Stomach smooth muscle (tissue), 2 donors: ENCODE data around the gene COL15A1.
A peak's percentile ranks its signal among the peaks of the same experiment; 100 is the strongest.

Experiments
- H3K27ac ChIP-seq: one replicate; pipeline ENCODE4 v1.7.0; 2013; ENCODE audit warnings: mild to moderate bottlenecking, low read length, inconsistent platforms
- H3K27me3 ChIP-seq, 2 donors: one replicate each; pipeline ENCODE4 v1.7.0; 2013; ENCODE audit warnings: low read length in 2 of 2; ENCODE audit not compliant: insufficient read depth in 2 of 2, control insufficient read depth in 1 of 2
- H3K36me3 ChIP-seq, 2 donors: one replicate each; pipeline ENCODE4 v1.7.0; 2013; ENCODE audit warnings: low read length in 2 of 2; ENCODE audit not compliant: control insufficient read depth in 2 of 2, insufficient read depth in 2 of 2
- H3K4me1 ChIP-seq: one replicate; pipeline ENCODE4 v1.7.0; 2013; ENCODE audit warnings: low read length; ENCODE audit not compliant: control insufficient read depth, insufficient read depth
- H3K4me3 ChIP-seq, 2 donors: one replicate each; pipeline ENCODE4 v1.7.0; 2013; ENCODE audit warnings: low read length in 2 of 2
- H3K9ac ChIP-seq, 2 donors: one replicate each; pipeline ENCODE4 v1.7.0; 2013; ENCODE audit warnings: low read length in 2 of 2, mild to moderate bottlenecking in 1 of 2
- H3K9me3 ChIP-seq, 2 donors: one replicate each; pipeline ENCODE4 v1.7.0; 2013; ENCODE audit warnings: low read length in 2 of 2; ENCODE audit not compliant: control insufficient read depth in 2 of 2
- donor health status: healthy.
- donor health status: Pancreatic carcinoma.

The COL15A1 gene

GRCh38 chr9:98971168-98971914 is 27.6 kb downstream of the COL15A1 start:
- Histone ChIP-seq H3K36me3 (no peaks in the 10 kb centered on the region), H3K4me1 (peaks cover 94% of the 10 kb centered on the region), H3K9ac (peak overlapping the region; percentile 48 to 51), H3K9me3 (no peaks in the 10 kb centered on the region), H3K27ac (peak overlapping the region; percentile 81), H3K4me3 (peak overlapping the region; percentile 21 to 49), H3K27me3 (no peaks in the 10 kb centered on the region)

- H3K9me3 ChIP-seq, result no peaks in the 10 kb centered on the region
- H3K36me3 ChIP-seq, result no peaks in the 10 kb centered on the region
- peaks cover 95% of the 10 kb centered on the region for H3K4me1 ChIP-seq
- peak overlapping the region in 1 of 2 donors; percentile 48 for H3K9ac ChIP-seq
- H3K4me3 ChIP-seq, result no peak overlapping the region
- peak overlapping the region; percentile 81 for H3K27ac ChIP-seq
- H3K27me3 ChIP-seq, result no peaks in the 10 kb centered on the region
Observed at GRCh38 chr9:98971915-98972223, 28.2 kb downstream of the COL15A1 start.

- Histone ChIP-seq H3K27me3 (no peaks in the 10 kb centered on the region), H3K36me3 (no peaks in the 10 kb centered on the region), H3K9ac (peak overlapping the region; percentile 19 to 21), H3K4me3 (peak overlapping the region in 1 of 2 donors; percentile 52), H3K27ac (peak overlapping the region; percentile 81), H3K4me1 (peaks cover 94% of the 10 kb centered on the region), H3K9me3 (no peaks in the 10 kb centered on the region)
Observed at GRCh38 chr9:98972716-98973115, 29.0 kb downstream of the COL15A1 start.

GRCh38 chr9:98973171-98973570 is 29.5 kb downstream of the COL15A1 start:
- Histone ChIP-seq H3K27ac (peak overlapping the region; percentile 81), H3K4me3 (peak overlapping the region; percentile 9 to 52), H3K4me1 (peaks cover 94% of the 10 kb centered on the region), H3K27me3 (no peaks in the 10 kb centered on the region), H3K36me3 (no peaks in the 10 kb centered on the region), H3K9ac (peak overlapping the region; percentile 19 to 47), H3K9me3 (no peaks in the 10 kb centered on the region)

- peak overlapping the region; percentile 9 to 52 for H3K4me3 ChIP-seq
- H3K36me3 ChIP-seq, result no peaks in the 10 kb centered on the region
- H3K4me1 ChIP-seq, result peaks cover 92% of the 10 kb centered on the region
- H3K9me3 ChIP-seq, result no peaks in the 10 kb centered on the region
- H3K27ac ChIP-seq, result peak overlapping the region; percentile 81
- no peaks in the 10 kb centered on the region for H3K27me3 ChIP-seq
- H3K9ac ChIP-seq, result peak overlapping the region; percentile 19 to 47
Observed at GRCh38 chr9:98973576-98973975, 29.9 kb downstream of the COL15A1 start.

GRCh38 chr9:98974106-98974505 is 30.4 kb downstream of the COL15A1 start:
- H3K27ac ChIP-seq, result peak overlapping the region; percentile 81
- no peaks in the 10 kb centered on the region for H3K36me3 ChIP-seq
- H3K9ac ChIP-seq, result peak overlapping the region; percentile 24 to 47
- no peaks in the 10 kb centered on the region for H3K9me3 ChIP-seq
- H3K27me3 ChIP-seq, result no peaks in the 10 kb centered on the region
- H3K4me1 ChIP-seq, result peaks cover 90% of the 10 kb centered on the region
- H3K4me3 ChIP-seq, result peak overlapping the region in 1 of 2 donors; percentile 73

GRCh38 chr9:98974554-98974953 is 30.8 kb downstream of the COL15A1 start:
- peaks cover 87% of the 10 kb centered on the region for H3K4me1 ChIP-seq
- peak overlapping the region in 1 of 2 donors; percentile 73 for H3K4me3 ChIP-seq
- H3K27ac ChIP-seq, result peak overlapping the region; percentile 81
- no peaks in the 10 kb centered on the region for H3K27me3 ChIP-seq
- peak overlapping the region; percentile 24 to 51 for H3K9ac ChIP-seq
- no peaks in the 10 kb centered on the region for H3K36me3 ChIP-seq
- H3K9me3 ChIP-seq, result no peaks in the 10 kb centered on the region

GRCh38 chr9:98974994-98975712 is 31.4 kb downstream of the COL15A1 start:
- Histone ChIP-seq H3K9ac (peak overlapping the region; percentile 34 to 51), H3K27me3 (no peaks in the 10 kb centered on the region), H3K27ac (peak overlapping the region; percentile 81), H3K4me3 (peak overlapping the region; percentile 16 to 73), H3K36me3 (no peaks in the 10 kb centered on the region), H3K9me3 (no peaks in the 10 kb centered on the region), H3K4me1 (peaks cover 87% of the 10 kb centered on the region)

- no peaks in the 10 kb centered on the region for H3K36me3 ChIP-seq
- no peaks in the 10 kb centered on the region for H3K9me3 ChIP-seq
- H3K27ac ChIP-seq, result peak overlapping the region; percentile 81
- H3K9ac ChIP-seq, result peak overlapping the region in 1 of 2 donors; percentile 34
- H3K4me3 ChIP-seq, result no peak overlapping the region
- H3K4me1 ChIP-seq, result peaks cover 80% of the 10 kb centered on the region
- H3K27me3 ChIP-seq, result no peaks in the 10 kb centered on the region
Observed at GRCh38 chr9:98975838-98976237, 32.1 kb downstream of the COL15A1 start.

- no peaks in the 10 kb centered on the region for H3K27me3 ChIP-seq
- no peaks in the 10 kb centered on the region for H3K36me3 ChIP-seq
- no peak overlapping the region for H3K4me3 ChIP-seq
- no peak overlapping the region for H3K9ac ChIP-seq
- peaks cover 65% of the 10 kb centered on the region for H3K4me1 ChIP-seq
- H3K27ac ChIP-seq, result peak overlapping the region; percentile 46
- H3K9me3 ChIP-seq, result no peaks in the 10 kb centered on the region
Observed at GRCh38 chr9:98977246-98977714, 33.6 kb downstream of the COL15A1 start.

GRCh38 chr9:98977813-98978212 is 34.1 kb downstream of the COL15A1 start:
- Histone ChIP-seq H3K9me3 (no peaks in the 10 kb centered on the region), H3K27ac (peak overlapping the region; percentile 46), H3K36me3 (no peaks in the 10 kb centered on the region), H3K4me1 (peaks cover 60% of the 10 kb centered on the region), H3K27me3 (no peaks in the 10 kb centered on the region), H3K9ac (no peak overlapping the region), H3K4me3 (no peak overlapping the region)
